GM18508 (cell line): ENCODE results near the gene PREX1.
"Not testable (repeated sequence)": the region's sequence is repeated elsewhere in the genome, so short reads cannot be mapped to it uniquely, and the experiment has no call there.

Source experiments
- ATAC-seq: cut with Tn5 transposase; IDR thresholded peaks from one replicate; pipeline ENCODE4 v1.9.1; 2021; ENCODE audit warnings: moderate number of reproducible peaks; ENCODE audit not compliant: insufficient read depth, unreplicated experiment

The PREX1 gene

GRCh38 chr20:48814633-48815032 is 13.2 kb downstream of the PREX1 start:
- ATAC-seq, result no peak

- no peak for ATAC-seq
These were observed 13.8 kb downstream of the PREX1 start for GRCh38 chr20:48813930-48814546.

DNA sequence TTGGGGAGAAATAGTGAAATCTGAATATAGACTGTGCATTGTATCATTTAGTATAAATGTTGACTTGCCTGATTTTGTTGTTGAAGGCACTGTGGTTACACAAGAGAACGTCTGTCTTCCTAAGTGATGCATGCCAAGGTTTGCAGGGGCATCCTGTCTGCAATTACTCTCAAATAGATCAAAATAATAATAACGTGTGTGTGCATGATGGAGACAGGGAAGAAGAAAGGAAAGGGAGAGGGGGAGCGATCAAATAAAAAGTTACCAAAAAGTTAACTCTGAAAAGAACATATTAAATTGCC is 14.4 kb downstream of the PREX1 start:
- ATAC-seq, result no peak

DNA sequence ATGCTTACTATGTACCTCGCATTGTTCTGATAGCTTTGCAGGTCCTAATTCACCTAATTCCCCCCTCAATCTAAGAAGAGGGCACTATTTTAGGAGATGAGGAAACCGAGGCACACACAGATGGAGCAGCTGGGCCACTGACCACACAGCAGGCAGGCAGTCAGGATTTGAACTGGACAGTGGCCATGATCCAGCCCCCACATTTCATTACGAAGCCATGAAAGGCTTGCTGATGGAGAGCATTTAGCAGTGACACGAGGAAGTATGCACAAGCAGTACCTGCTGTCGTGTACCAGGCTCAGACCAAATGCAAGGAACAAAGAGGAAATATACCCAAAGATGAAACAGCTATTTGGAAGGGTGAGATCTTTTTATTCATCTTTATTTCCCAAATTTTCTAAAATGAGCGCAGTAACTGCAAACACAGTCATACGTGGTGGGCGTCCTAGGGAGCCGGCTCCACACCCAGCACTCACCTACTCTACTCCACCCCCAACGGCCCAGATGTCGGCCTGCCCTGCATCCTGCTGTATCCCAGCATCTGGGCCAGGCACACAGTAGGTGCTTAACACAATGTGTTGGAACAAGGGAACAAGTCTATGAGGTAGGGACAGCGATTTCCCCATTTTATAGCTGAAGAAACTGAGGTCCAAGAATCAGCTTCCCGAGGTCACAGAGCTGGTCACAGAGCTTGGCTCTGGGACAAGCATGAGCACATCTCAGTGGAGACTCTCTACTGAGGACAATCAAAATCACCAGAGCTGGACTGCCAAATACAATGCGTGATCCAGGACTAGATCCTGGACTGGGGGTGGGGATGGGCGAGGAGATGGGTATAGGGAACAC is 15.0 kb downstream of the PREX1 start:
- no peak for ATAC-seq

- not testable (repeated sequence) for ATAC-seq
These were observed 15.7 kb downstream of the PREX1 start for GRCh38 chr20:48812114-48812513.

- no peak for ATAC-seq
These were observed 18.1 kb downstream of the PREX1 start for GRCh38 chr20:48809673-48810072.

- ATAC-seq, result no peak
These were observed 19.3 kb downstream of the PREX1 start for GRCh38 chr20:48808382-48809034.

- ATAC-seq, result no peak
These were observed 20.0 kb downstream of the PREX1 start for GRCh38 chr20:48807586-48808381.

- no peak for ATAC-seq
These were observed 20.7 kb downstream of the PREX1 start for GRCh38 chr20:48807051-48807450.

GRCh38 chr20:48805716-48806115 is 22.1 kb downstream of the PREX1 start:
- ATAC-seq, result no peak

- ATAC-seq, result no peak
These were observed 22.5 kb downstream of the PREX1 start for GRCh38 chr20:48805286-48805685.

GRCh38 chr20:48804300-48804980 is 23.4 kb downstream of the PREX1 start:
- ATAC-seq, result no peak

DNA sequence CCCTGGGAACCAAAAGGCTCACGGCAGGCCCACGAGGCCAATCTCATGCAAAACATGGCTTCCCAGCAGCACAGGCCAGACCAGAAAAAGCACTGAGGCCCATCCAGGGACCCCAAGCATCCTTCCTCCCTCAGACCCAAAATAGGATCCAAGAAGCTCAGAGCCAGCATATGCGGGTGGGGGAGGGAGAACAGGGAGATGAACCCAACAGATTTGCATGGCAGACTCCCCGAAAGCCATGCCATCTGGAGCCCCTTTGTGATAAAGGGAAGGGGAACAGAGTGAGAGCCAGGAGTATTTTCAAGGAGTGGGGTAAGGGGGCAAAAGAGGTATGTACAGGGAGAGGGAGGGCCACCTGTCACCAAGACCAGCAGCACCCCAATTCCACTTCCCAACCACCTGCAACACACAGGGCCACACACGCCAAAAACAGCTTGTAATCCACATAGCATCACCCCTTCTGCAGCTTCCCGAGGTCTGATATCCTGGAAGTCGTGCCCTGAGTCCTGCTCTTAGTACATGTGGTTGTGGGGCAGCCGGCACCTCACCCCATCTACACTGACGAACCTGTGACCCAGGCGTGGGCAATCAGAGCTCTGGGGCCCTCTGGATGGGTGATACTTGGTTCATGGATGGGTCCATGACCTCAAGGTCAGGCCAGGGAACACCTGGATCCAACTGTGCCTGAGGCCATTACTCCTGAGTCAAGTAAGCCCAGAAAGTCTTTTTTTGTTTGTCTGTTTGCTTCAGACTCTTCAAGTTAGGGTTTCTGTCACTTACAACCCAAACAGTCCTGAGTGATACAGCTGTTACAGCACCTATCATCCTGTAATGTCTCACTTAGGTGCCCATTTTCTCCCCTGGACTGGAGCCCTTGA is 24.4 kb downstream of the PREX1 start:
- ATAC-seq, result no peak

GRCh38 chr20:48802647-48803046 is 25.2 kb downstream of the PREX1 start:
- no peak for ATAC-seq

DNA sequence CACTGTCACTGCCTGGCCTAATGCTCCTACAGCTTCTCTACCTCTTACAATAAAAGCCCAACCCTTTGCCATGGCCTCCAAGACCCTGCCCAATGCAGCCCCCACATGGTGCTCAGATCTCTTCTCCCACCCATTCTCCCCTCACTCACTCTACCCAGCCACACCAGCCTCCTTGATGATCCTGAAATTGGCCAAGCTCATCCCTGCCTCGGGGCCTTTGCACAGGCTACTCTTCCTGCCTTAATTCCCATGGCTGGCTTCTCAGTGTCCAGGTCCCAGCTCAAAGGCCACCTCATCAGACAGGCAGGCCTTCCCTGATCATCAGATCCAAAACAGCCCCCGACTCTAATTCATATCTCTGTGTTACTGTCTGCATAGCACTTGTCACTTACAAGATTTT is 25.6 kb downstream of the PREX1 start:
- no peak for ATAC-seq

DNA sequence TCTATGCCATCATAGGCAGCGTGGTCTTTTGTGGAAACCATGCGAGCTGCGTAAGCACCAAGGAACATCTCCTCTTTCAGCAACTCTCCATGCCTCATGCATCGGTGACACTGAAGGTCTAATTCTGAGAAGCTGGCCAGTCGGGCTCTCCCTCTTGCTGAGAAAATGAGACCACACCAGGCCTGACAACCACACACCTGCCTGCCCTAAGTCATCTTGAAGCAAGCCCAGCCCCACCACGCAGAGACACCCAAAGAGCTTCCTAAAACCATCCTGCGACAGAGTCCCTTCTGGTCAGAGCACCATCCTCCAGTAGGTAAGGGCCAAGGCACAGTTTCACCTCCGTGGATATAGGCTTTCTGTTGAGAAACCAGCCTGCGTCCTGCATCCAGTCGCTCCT is 26.6 kb downstream of the PREX1 start:
- ATAC-seq, result no peak

- ATAC-seq, result no peak
These were observed 27.6 kb downstream of the PREX1 start for GRCh38 chr20:48800177-48800576.

- ATAC-seq, result no peak
These were observed 28.3 kb downstream of the PREX1 start for GRCh38 chr20:48799328-48800105.
